ACC112 (cell line): ENCODE data around the gene NR6A1.

Experiments
- H2AFZ ChIP-seq: fragments of 200-600 bp; sonication (generic); one replicate; pipeline ENCODE4 v1.6.0; 2017; ENCODE audit warnings: antibody characterized with exemption, low read length; ENCODE audit not compliant: unreplicated experiment
- H3K27ac ChIP-seq: fragments of 200-600 bp; sonication (generic); 2 replicates; pipeline ENCODE4 v1.5.1; 2014; ENCODE audit warnings: low read depth, mild to moderate bottlenecking, antibody characterized with exemption, low read length, moderate library complexity
- H3K27me3 ChIP-seq: fragments of 200-600 bp; sonication (generic); 2 replicates; pipeline ENCODE4 v1.6.1; 2014; ENCODE audit warnings: mild to moderate bottlenecking, antibody characterized with exemption, low read length, moderate library complexity, mixed read lengths; ENCODE audit not compliant: insufficient read depth
- H3K36me3 ChIP-seq: fragments of 200-600 bp; sonication (generic); 2 replicates; pipeline ENCODE4 v1.6.1; 2016; ENCODE audit warnings: mild to moderate bottlenecking, antibody characterized with exemption, low read length, moderate library complexity, mixed read lengths; ENCODE audit not compliant: insufficient read depth
- H3K4me1 ChIP-seq: fragments of 200-600 bp; sonication (generic); one replicate; pipeline ENCODE4 v1.6.1; 2016; ENCODE audit warnings: low read length, mixed read lengths; ENCODE audit not compliant: insufficient read depth, unreplicated experiment, control insufficient read depth
- H3K4me3 ChIP-seq: fragments of 200-600 bp; sonication (generic); 2 replicates; pipeline ENCODE4 v1.5.1; 2014; ENCODE audit warnings: mild to moderate bottlenecking, low read depth, low read length
- H3K79me2 ChIP-seq: fragments of 200-600 bp; sonication (generic); one replicate; pipeline ENCODE4 v1.6.0; 2016; ENCODE audit warnings: low read length; ENCODE audit not compliant: control insufficient read depth, unreplicated experiment, insufficient read depth

NR6A1 gene

DNA sequence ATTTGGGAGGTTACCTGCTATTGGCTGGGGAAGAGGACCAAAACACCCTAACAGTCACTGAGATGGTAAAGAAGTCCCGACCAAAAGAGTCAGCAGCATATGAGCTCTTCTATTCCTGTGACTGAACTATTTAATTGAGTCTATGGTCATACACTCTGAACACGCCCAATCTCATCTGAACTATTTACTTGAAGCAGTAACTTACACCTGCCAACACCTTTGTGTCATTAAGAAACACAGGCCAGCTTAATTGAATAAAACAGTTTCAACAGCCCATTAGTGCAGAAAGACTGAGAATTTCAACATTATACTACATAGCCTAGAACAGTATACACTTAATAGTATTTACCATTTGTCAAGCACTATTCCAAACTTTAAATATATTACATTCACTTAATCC lies 47.8 kb downstream of the NR6A1 start:
- Histone ChIP-seq H3K27ac (no peak overlapping the region), H2AFZ (no peak overlapping the region), H3K79me2 (no peaks in the 10 kb centered on the region), H3K4me3 (no peak overlapping the region), H3K36me3 (no peaks in the 10 kb centered on the region), H3K27me3 (no peaks in the 10 kb centered on the region), H3K4me1 (peaks cover 5% of the 10 kb centered on the region)

GRCh38 chr9:124721109-124721906 lies 49.8 kb downstream of the NR6A1 start:
- Histone ChIP-seq H3K4me3 (no peak overlapping the region), H3K27me3 (no peaks in the 10 kb centered on the region), H3K36me3 (no peaks in the 10 kb centered on the region), H3K27ac (no peak overlapping the region), H3K4me1 (peaks cover 14% of the 10 kb centered on the region), H3K79me2 (no peaks in the 10 kb centered on the region), H2AFZ (no peak overlapping the region)

DNA sequence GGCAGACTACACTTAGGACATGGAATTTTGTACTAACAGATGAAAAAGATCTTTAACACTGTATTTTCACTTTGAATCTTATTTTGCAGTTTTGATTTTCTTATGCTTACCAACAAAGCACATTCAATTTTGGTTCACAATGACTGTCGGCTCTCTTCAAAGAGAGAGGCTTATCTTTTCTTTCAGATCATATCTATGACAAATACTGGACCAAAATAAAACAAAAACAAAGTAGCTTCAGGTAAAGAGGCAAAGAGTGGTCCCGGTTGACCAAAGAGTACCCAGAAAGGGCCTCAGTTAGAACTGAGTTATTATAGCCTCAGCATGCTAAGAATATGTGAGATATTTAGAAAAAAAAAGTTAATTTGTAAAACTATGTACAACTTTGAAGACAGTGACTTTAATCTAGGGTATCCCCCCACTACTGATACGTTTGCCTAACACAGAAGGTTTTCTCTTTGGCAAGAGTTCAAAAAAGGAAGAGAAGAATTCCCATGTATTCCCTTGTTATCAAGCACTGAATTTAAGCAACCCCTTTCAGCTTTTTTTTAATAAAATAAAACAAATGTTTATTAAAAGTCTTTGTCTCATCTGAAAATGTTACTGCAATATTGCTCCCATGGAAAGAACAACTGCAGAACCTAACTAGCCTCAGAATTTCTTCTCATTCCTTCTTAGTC lies 50.5 kb downstream of the NR6A1 start:
- no peak overlapping the region for H2AFZ ChIP-seq
- no peak overlapping the region for H3K27ac ChIP-seq
- no peaks in the 10 kb centered on the region for H3K27me3 ChIP-seq
- no peaks in the 10 kb centered on the region for H3K36me3 ChIP-seq
- H3K79me2 ChIP-seq = no peaks in the 10 kb centered on the region
- H3K4me1 ChIP-seq = peaks cover 14% of the 10 kb centered on the region
- H3K4me3 ChIP-seq = no peak overlapping the region

GRCh38 chr9:124718928-124719327 lies 52.2 kb downstream of the NR6A1 start:
- Histone ChIP-seq H3K79me2 (no peaks in the 10 kb centered on the region), H3K36me3 (no peaks in the 10 kb centered on the region), H3K27ac (no peak overlapping the region), H3K4me1 (peaks cover 9% of the 10 kb centered on the region), H3K27me3 (no peaks in the 10 kb centered on the region), H3K4me3 (no peak overlapping the region), H2AFZ (no peak overlapping the region)

DNA sequence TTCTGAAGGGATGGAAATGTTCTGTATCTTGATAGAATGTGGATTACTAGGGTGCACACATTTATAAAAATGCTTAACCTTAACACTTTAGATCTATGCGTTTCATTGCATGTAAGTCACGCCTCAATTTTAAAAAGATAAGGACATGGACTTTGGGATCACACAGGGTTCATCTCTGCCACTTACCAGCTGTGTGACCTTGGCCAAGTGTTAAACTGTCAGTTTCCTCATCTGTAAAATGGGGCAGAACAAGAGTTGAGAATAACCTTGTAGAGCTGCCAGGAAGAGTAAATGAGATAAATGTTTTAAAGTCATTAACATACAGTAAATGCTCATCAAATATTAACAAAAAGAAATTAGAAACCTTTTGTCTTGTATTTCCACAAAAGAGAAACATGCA lies 53.5 kb downstream of the NR6A1 start:
- H3K79me2 ChIP-seq = no peaks in the 10 kb centered on the region
- peaks cover 9% of the 10 kb centered on the region for H3K4me1 ChIP-seq
- no peaks in the 10 kb centered on the region for H3K27me3 ChIP-seq
- H3K36me3 ChIP-seq = no peaks in the 10 kb centered on the region
- H3K4me3 ChIP-seq = no peak overlapping the region
- H3K27ac ChIP-seq = no peak overlapping the region
- H2AFZ ChIP-seq = no peak overlapping the region

DNA sequence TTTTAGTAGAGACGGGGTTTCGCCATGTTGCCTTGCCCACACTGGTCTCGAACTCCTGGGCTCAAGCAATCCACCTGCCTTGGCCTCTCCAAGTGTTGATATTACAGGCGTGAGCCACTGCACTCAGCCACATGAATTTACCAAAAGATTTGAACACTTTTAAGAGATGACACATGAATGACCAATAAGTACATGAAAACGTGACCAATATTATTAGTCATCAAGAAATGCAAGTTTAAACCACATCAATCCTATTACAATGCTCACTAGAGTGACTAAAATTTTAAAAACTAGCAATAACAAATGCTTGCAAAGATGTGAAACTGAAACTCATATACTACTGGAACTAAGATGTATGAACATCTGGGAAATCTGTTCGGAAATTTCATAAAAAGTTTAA lies 54.3 kb downstream of the NR6A1 start:
- Histone ChIP-seq H3K79me2 (no peaks in the 10 kb centered on the region), H2AFZ (no peak overlapping the region), H3K27me3 (no peaks in the 10 kb centered on the region), H3K36me3 (no peaks in the 10 kb centered on the region), H3K4me1 (peaks cover 9% of the 10 kb centered on the region), H3K27ac (no peak overlapping the region), H3K4me3 (no peak overlapping the region)

DNA sequence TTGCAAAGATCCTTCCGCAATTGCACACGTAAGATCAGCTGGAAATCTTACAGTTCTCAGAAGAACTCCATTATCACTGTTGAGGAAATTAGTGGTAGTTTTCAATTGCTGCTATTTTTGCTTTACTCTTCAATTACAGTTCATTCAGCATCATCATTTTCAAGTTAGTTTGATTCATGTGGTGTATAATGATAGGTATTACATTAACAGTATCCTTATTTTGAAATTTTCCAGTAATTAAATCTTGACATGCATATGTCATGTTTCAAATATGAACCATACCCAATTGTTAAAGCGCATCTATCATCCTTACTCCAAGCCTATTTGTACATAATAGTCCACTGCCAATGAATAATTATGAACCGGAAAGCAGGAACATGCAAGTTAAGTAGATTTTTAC lies 60.3 kb downstream of the NR6A1 start:
- no peaks in the 10 kb centered on the region for H3K36me3 ChIP-seq
- H2AFZ ChIP-seq = no peak overlapping the region
- peaks cover 9% of the 10 kb centered on the region for H3K4me1 ChIP-seq
- H3K4me3 ChIP-seq = no peak overlapping the region
- H3K79me2 ChIP-seq = no peaks in the 10 kb centered on the region
- H3K27me3 ChIP-seq = no peaks in the 10 kb centered on the region
- H3K27ac ChIP-seq = no peak overlapping the region

DNA sequence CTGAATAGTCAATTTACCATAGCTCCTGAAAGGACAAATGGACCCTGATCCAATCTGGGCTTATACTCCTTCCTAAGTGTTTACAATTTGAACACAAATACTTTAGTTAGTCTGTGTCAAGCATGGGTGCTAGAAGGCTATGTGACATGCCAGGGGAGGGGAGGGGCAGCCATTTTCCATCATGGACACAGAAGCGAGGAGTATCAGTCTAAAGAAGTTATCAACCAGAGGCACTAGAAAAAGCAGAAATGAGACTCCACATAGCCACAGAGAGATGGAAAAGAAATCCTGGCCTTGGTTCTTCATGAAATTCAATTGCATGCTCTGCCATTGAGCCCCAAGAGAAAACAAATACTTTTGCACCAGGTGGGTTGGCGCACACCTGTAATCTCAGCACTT lies 61.8 kb downstream of the NR6A1 start:
- Histone ChIP-seq H3K27ac (no peak overlapping the region), H3K79me2 (no peaks in the 10 kb centered on the region), H3K27me3 (no peaks in the 10 kb centered on the region), H3K4me1 (peaks cover 9% of the 10 kb centered on the region), H3K4me3 (no peak overlapping the region), H2AFZ (no peak overlapping the region), H3K36me3 (no peaks in the 10 kb centered on the region)

DNA sequence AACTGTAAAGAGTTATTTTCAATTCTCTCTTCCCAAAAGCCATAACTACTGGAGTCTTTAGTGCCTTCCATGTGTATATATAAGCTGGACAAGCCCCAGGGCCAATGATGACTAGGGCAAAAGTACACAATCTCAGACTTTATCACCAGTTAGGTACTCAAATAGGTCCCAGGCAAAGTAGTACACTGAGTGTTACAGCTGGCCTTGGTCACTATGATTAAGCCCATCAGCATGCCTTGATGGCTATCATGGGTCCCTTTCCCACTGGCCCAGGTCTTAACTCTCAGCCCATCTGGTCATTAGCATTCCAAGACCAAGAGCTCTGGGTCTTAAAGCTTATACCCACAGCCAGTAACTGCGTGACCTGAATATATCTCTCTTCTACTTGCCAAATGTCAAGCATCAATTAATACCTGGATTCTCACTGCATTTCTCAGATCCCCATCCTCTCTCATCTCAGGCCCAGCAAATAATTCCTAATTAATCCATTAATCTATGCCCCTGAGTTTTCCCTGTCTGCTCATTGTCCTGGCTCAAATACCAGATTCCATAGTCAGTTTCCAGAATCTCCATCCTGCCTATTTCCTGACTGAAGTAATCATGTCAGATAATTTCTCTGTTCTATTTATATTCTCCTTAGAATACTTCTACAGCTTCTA lies 62.3 kb downstream of the NR6A1 start:
- H2AFZ ChIP-seq = no peak overlapping the region
- no peaks in the 10 kb centered on the region for H3K27me3 ChIP-seq
- peaks cover 9% of the 10 kb centered on the region for H3K4me1 ChIP-seq
- no peak overlapping the region for H3K27ac ChIP-seq
- no peaks in the 10 kb centered on the region for H3K79me2 ChIP-seq
- no peaks in the 10 kb centered on the region for H3K36me3 ChIP-seq
- no peak overlapping the region for H3K4me3 ChIP-seq

DNA sequence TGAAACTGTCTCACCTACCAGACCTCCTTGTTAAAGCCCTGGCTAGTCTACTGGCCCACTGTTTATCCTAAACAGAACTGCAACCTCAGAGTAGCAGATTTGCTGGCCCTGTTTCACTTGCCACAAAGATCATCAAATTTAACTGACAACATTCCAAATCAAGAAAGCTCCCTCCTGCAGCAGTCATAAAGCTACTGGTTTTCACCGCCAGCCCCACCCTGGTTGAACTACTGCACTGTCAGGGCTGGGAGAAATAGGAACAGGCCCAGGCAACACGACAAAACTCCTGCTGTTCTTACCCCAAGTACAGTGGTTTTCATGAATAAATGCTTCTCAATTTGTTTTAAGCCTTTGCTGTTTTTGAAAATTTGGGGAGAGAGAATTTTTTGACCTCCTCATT lies 63.0 kb downstream of the NR6A1 start:
- no peaks in the 10 kb centered on the region for H3K27me3 ChIP-seq
- H3K79me2 ChIP-seq = no peaks in the 10 kb centered on the region
- H2AFZ ChIP-seq = no peak overlapping the region
- H3K4me1 ChIP-seq = peaks cover 9% of the 10 kb centered on the region
- H3K4me3 ChIP-seq = no peak overlapping the region
- no peak overlapping the region for H3K27ac ChIP-seq
- H3K36me3 ChIP-seq = no peaks in the 10 kb centered on the region; the same call in 1 of the 2 replicates
